ENCODE data around the gene PDLIM4.

Gene PDLIM4

GRCh38 chr5:132238901-132239500 lies 18.5 kb upstream of the PDLIM4 start:
- TF ChIP-seq TEAD4 (IDR thresholded peaks at IDR 0.05) (no peak), USF1 (IDR thresholded peaks at IDR 0.05) (no peak), ZBTB7A (IDR thresholded peaks at IDR 0.05; ENCODE audit: low read depth) (no peak), FOXM1 (IDR thresholded peaks at IDR 0.05; ENCODE audit: borderline replicate concordance, low read depth) (no peak), CREB1 (IDR thresholded peaks at IDR 0.05; ENCODE audit: low read depth) (no peak), EGR1 (IDR thresholded peaks at IDR 0.05) (no peak), YY1 (IDR thresholded peaks at IDR 0.05; ENCODE audit: low read depth) (no peak), TCF12 (IDR thresholded peaks at IDR 0.05; ENCODE audit: low read depth) (no peak), TAF1 (IDR thresholded peaks at IDR 0.05; ENCODE audit: low read depth) (no peak), EP300 (IDR thresholded peaks at IDR 0.05; ENCODE audit: borderline replicate concordance) (no peak), CEBPB (IDR thresholded peaks at IDR 0.05) (no peak), NFIC (IDR thresholded peaks at IDR 0.05) (no peak), RAD21 (IDR thresholded peaks at IDR 0.05; ENCODE audit: low read depth) (no peak), MAX (IDR thresholded peaks at IDR 0.05) (no peak), REST (IDR thresholded peaks at IDR 0.05; ENCODE audit: low read depth) (no peak)

GRCh38 chr5:132239776-132240175 lies 17.7 kb upstream of the PDLIM4 start:
- TF ChIP-seq RAD21 (IDR thresholded peaks at IDR 0.05; ENCODE audit: low read depth), result no peak
- TF ChIP-seq TAF1 (IDR thresholded peaks at IDR 0.05; ENCODE audit: low read depth), result no peak
- TF ChIP-seq TCF12 (IDR thresholded peaks at IDR 0.05; ENCODE audit: low read depth), result no peak
- TF ChIP-seq CEBPB (IDR thresholded peaks at IDR 0.05), result no peak
- TF ChIP-seq FOXM1 (IDR thresholded peaks at IDR 0.05; ENCODE audit: borderline replicate concordance, low read depth), result no peak
- no peak for TF ChIP-seq EGR1 (IDR thresholded peaks at IDR 0.05)
- no peak for TF ChIP-seq USF1 (IDR thresholded peaks at IDR 0.05)
- TF ChIP-seq ZBTB7A (IDR thresholded peaks at IDR 0.05; ENCODE audit: low read depth), result no peak

GRCh38 chr5:132243366-132243977 lies 14.0 kb upstream of the PDLIM4 start:
- TF ChIP-seq FOXM1 (IDR thresholded peaks at IDR 0.05; ENCODE audit: borderline replicate concordance, low read depth) (no peak), MAX (IDR thresholded peaks at IDR 0.05) (no peak), YY1 (IDR thresholded peaks at IDR 0.05; ENCODE audit: low read depth) (no peak), EP300 (IDR thresholded peaks at IDR 0.05; ENCODE audit: borderline replicate concordance) (no peak), TCF12 (IDR thresholded peaks at IDR 0.05; ENCODE audit: low read depth) (no peak), EGR1 (IDR thresholded peaks at IDR 0.05) (no peak), CEBPB (IDR thresholded peaks at IDR 0.05) (no peak), TEAD4 (IDR thresholded peaks at IDR 0.05) (no peak), TAF1 (IDR thresholded peaks at IDR 0.05; ENCODE audit: low read depth) (no peak), CREB1 (IDR thresholded peaks at IDR 0.05; ENCODE audit: low read depth) (no peak), NFIC (IDR thresholded peaks at IDR 0.05) (no peak), ZBTB7A (IDR thresholded peaks at IDR 0.05; ENCODE audit: low read depth) (no peak), REST (IDR thresholded peaks at IDR 0.05; ENCODE audit: low read depth) (no peak), USF1 (IDR thresholded peaks at IDR 0.05) (no peak)

- no peak for TF ChIP-seq TAF1 (IDR thresholded peaks at IDR 0.05; ENCODE audit: low read depth)
- TF ChIP-seq YY1 (IDR thresholded peaks at IDR 0.05; ENCODE audit: low read depth), result no peak
- no peak for TF ChIP-seq NFIC (IDR thresholded peaks at IDR 0.05)
- TF ChIP-seq RAD21 (IDR thresholded peaks at IDR 0.05; ENCODE audit: low read depth), result no peak
- TF ChIP-seq TCF12 (IDR thresholded peaks at IDR 0.05; ENCODE audit: low read depth), result no peak
- no peak for TF ChIP-seq EGR1 (IDR thresholded peaks at IDR 0.05)
- TF ChIP-seq MAX (IDR thresholded peaks at IDR 0.05), result no peak
- no peak for TF ChIP-seq ZBTB7A (IDR thresholded peaks at IDR 0.05; ENCODE audit: low read depth)
- no peak for TF ChIP-seq CEBPB (IDR thresholded peaks at IDR 0.05)
- no peak for TF ChIP-seq FOXM1 (IDR thresholded peaks at IDR 0.05; ENCODE audit: borderline replicate concordance, low read depth)
- TF ChIP-seq REST (IDR thresholded peaks at IDR 0.05; ENCODE audit: low read depth), result no peak
- no peak for TF ChIP-seq CREB1 (IDR thresholded peaks at IDR 0.05; ENCODE audit: low read depth)
- no peak for TF ChIP-seq USF1 (IDR thresholded peaks at IDR 0.05)
- no peak for TF ChIP-seq TEAD4 (IDR thresholded peaks at IDR 0.05)
- no peak for TF ChIP-seq EP300 (IDR thresholded peaks at IDR 0.05; ENCODE audit: borderline replicate concordance)
These were observed 11.9 kb upstream of the PDLIM4 start for GRCh38 chr5:132245593-132245992.
